ENCODE measurements around the gene ARHGEF10L.

DNA sequence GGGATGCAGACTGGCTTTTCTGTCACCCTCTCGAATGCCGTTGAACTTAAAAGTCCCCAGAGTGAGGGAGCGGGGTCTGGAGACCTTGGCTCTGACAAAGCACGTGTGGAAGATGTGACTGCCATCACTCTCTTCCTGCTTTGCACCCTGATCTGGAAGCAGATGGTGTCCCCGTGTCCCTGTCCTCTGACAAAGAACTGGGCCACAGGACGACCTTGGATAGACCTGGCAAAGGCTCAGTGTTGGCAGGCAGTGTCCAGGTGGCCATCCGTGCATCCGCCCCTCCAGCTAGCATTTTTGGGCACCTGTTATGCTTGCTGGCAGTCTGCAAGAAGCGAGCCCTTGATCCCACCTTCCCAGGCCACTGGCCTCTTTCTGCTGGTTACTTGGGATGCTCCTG, 27.4 kb downstream of the ARHGEF10L start:
- TF ChIP-seq POLR2A (IDR thresholded peaks at IDR 0.05) (no peak), CTCF (IDR thresholded peaks at IDR 0.05) (no peak)

All from Peyer's patch (tissue), 4 donors.